ENCODE data around the gene PSRC1. TPM values are rescaled to one million over a fixed set of nuclear protein-coding genes. Genes with fewer than 3 reads are reported as not detected.
A peak's percentile ranks its signal among the peaks of the same experiment; 100 is the strongest.

PSRC1 gene
- total RNA-seq, 8 experiments from 2014 or later, result 7.0 to 118 (median 12.9) TPM

GRCh38 chr1:109267743-109268300 is 15.1 kb downstream of the PSRC1 start:
- no peak for ATAC-seq (replicated peaks in 6 of 8)
- H3K27ac ChIP-seq, result no peak overlapping the region
- H3K4me3 ChIP-seq, result no peak overlapping the region
- 87 to 100% (median 96%) methylated on average over 3 to 17 of the region's 17 CpGs; no CpG with 5 or more reads in 3 of the 10 experiments for WGBS, 10 experiments
- in situ Hi-C loops (cut with MboI; ENCODE audit: low pct_unique_long_range_greater_than_20kb in 2 of 9, low sequenced_read_pairs in 9 of 9, unreplicated experiment in 9 of 9), result loop anchor here in 2 of 9 experiments (25.0 kb wide), 1 partner anchor 119 kb away; the partner anchor contains the start of gene SORT1 (in 2 of the 2)
- peaks cover 0 to 7% of the 10 kb centered on the region in 2 donors for H3K4me1 ChIP-seq (replicated peaks in 1 of 2)

- H3K27ac ChIP-seq, result no peak overlapping the region
- in situ Hi-C loops (cut with MboI; ENCODE audit: low pct_unique_long_range_greater_than_20kb in 2 of 9, low sequenced_read_pairs in 9 of 9, unreplicated experiment in 9 of 9), result loop anchor here in 2 of 9 experiments (25.0 kb wide), 1 partner anchor 120 kb away; the partner anchor contains the start of gene SORT1 (in 2 of the 2)
- ATAC-seq (replicated peaks in 6 of 8), result no peak
- H3K4me3 ChIP-seq, result no peak overlapping the region
- H3K4me1 ChIP-seq (replicated peaks in 1 of 2), result peaks cover 0 to 7% of the 10 kb centered on the region in 2 donors
- 59 to 100% (median 92%) methylated on average over 3 to 11 of the region's 11 CpGs; no CpG with 5 or more reads in 4 of the 10 experiments for WGBS, 10 experiments
These were observed 16.0 kb downstream of the PSRC1 start for GRCh38 chr1:109266965-109267364.

GRCh38 chr1:109265741-109266330 is 17.1 kb downstream of the PSRC1 start:
- H3K27ac ChIP-seq, result no peak overlapping the region
- in situ Hi-C loops (cut with MboI; ENCODE audit: low pct_unique_long_range_greater_than_20kb in 2 of 9, low sequenced_read_pairs in 9 of 9, unreplicated experiment in 9 of 9), result loop anchor here in 2 of 9 experiments (25.0 kb wide), 1 partner anchor 121 kb away; the partner anchor contains the start of gene SORT1 (in 2 of the 2)
- 47 to 100% (median 93%) methylated on average over 1 to 9 of the region's 13 CpGs; no CpG with 5 or more reads in 5 of the 10 experiments for WGBS, 10 experiments
- no peak for ATAC-seq (replicated peaks in 6 of 8)
- H3K4me3 ChIP-seq, result no peak overlapping the region
- peaks cover 3 to 8% of the 10 kb centered on the region in 2 donors for H3K4me1 ChIP-seq (replicated peaks in 1 of 2)

- no peak for ATAC-seq (replicated peaks in 6 of 8)
- WGBS, 10 experiments, result 78 to 95% (median 88%) methylated on average over 2 to 4 of the region's 4 CpGs; no CpG with 5 or more reads in 7 of the 10 experiments
- peaks cover 11 to 16% of the 10 kb centered on the region in 2 donors for H3K4me1 ChIP-seq (replicated peaks in 1 of 2)
- no peak overlapping the region for H3K27ac ChIP-seq
- in situ Hi-C loops (cut with MboI; ENCODE audit: low pct_unique_long_range_greater_than_20kb in 2 of 9, low sequenced_read_pairs in 9 of 9, unreplicated experiment in 9 of 9), result loop anchor here in 2 of 9 experiments (25.0 kb wide), 1 partner anchor 122 kb away; the partner anchor contains the start of gene SORT1 (in 2 of the 2)
- H3K4me3 ChIP-seq, result no peak overlapping the region
These were observed 17.9 kb downstream of the PSRC1 start for GRCh38 chr1:109265016-109265415.

- H3K27ac ChIP-seq, result peak overlapping the region in 1 of 2 donors; percentile 14
- in situ Hi-C loops (cut with MboI; ENCODE audit: low pct_unique_long_range_greater_than_20kb in 2 of 9, low sequenced_read_pairs in 9 of 9, unreplicated experiment in 9 of 9), result loop anchor here in 2 of 9 experiments (25.0 kb wide), 1 partner anchor 123 kb away; the partner anchor contains the start of gene SORT1 (in 2 of the 2)
- WGBS, 10 experiments, result 20 to 90% (median 73%) methylated on average over 1 to 2 of the region's 9 CpGs; no CpG with 5 or more reads in 6 of the 10 experiments
- H3K4me1 ChIP-seq (replicated peaks in 1 of 2), result peaks cover 16 to 21% of the 10 kb centered on the region in 2 donors
- ATAC-seq (replicated peaks in 6 of 8), result no peak
- no peak overlapping the region for H3K4me3 ChIP-seq
These were observed 18.6 kb downstream of the PSRC1 start for GRCh38 chr1:109264379-109264755.

GRCh38 chr1:109263597-109264378 is 19.2 kb downstream of the PSRC1 start:
- no peak overlapping the region for H3K4me3 ChIP-seq
- in situ Hi-C loops (cut with MboI; ENCODE audit: low pct_unique_long_range_greater_than_20kb in 2 of 9, low sequenced_read_pairs in 9 of 9, unreplicated experiment in 9 of 9), result loop anchor here in 2 of 9 experiments (25.0 kb wide), 1 partner anchor 124 kb away; the partner anchor contains the start of gene SORT1 (in 2 of the 2)
- WGBS, 10 experiments, result 17 to 100% (median 54%) methylated on average over 1 to 8 of the region's 29 CpGs; no CpG with 5 or more reads in 5 of the 10 experiments
- peak; percentile 67 to 99 (median 83) for ATAC-seq (replicated peaks in 6 of 8)
- peak overlapping the region in 1 of 2 donors; percentile 40 for H3K27ac ChIP-seq
- peaks cover 22 to 26% of the 10 kb centered on the region in 2 donors for H3K4me1 ChIP-seq (replicated peaks in 1 of 2)

- 60 to 94% (median 89%) methylated on average over 2 to 6 of the region's 12 CpGs; no CpG with 5 or more reads in 7 of the 10 experiments for WGBS, 10 experiments
- ATAC-seq (replicated peaks in 6 of 8), result peak in 7 of 8 experiments; percentile 0 to 17 (median 4)
- peak overlapping the region in 1 of 2 donors; percentile 40 for H3K27ac ChIP-seq
- peaks cover 28 to 31% of the 10 kb centered on the region in 2 donors for H3K4me1 ChIP-seq (replicated peaks in 1 of 2)
- in situ Hi-C loops (cut with MboI; ENCODE audit: low pct_unique_long_range_greater_than_20kb in 2 of 9, low sequenced_read_pairs in 9 of 9, unreplicated experiment in 9 of 9), result loop anchor here in 2 of 9 experiments (25.0 kb wide), 1 partner anchor 124 kb away; the partner anchor contains the start of gene SORT1 (in 2 of the 2)
- no peak overlapping the region for H3K4me3 ChIP-seq
These were observed 19.7 kb downstream of the PSRC1 start for GRCh38 chr1:109263234-109263596.

GRCh38 chr1:109262231-109263055 is 20.5 kb downstream of the PSRC1 start:
- WGBS, 10 experiments, result 91 to 96% (median 93%) methylated on average over 8 to 15 of the region's 22 CpGs; no CpG with 5 or more reads in 7 of the 10 experiments
- no peak overlapping the region for H3K4me3 ChIP-seq
- H3K27ac ChIP-seq, result no peak overlapping the region
- in situ Hi-C loops (cut with MboI; ENCODE audit: low pct_unique_long_range_greater_than_20kb in 2 of 9, low sequenced_read_pairs in 9 of 9, unreplicated experiment in 9 of 9), result loop anchor here in 2 of 9 experiments (25.0 kb wide), 1 partner anchor 125 kb away; the partner anchor contains the start of gene SORT1 (in 2 of the 2)
- H3K4me1 ChIP-seq (replicated peaks in 1 of 2), result peaks cover 36 to 39% of the 10 kb centered on the region in 2 donors
- no peak for ATAC-seq (replicated peaks in 6 of 8)

- no peak for ATAC-seq (replicated peaks in 6 of 8)
- 60 to 100% (median 97%) methylated on average over 1 to 6 of the region's 6 CpGs; no CpG with 5 or more reads in 5 of the 10 experiments for WGBS, 10 experiments
- H3K27ac ChIP-seq, result no peak overlapping the region
- H3K4me1 ChIP-seq (replicated peaks in 1 of 2), result peaks cover 42 to 45% of the 10 kb centered on the region in 2 donors
- no peak overlapping the region for H3K4me3 ChIP-seq
- in situ Hi-C loops (cut with MboI; ENCODE audit: low pct_unique_long_range_greater_than_20kb in 2 of 9, low sequenced_read_pairs in 9 of 9, unreplicated experiment in 9 of 9), result loop anchor here in 2 of 9 experiments (25.0 kb wide), 1 partner anchor 126 kb away; the partner anchor contains the start of gene SORT1 (in 2 of the 2)
These were observed 21.4 kb downstream of the PSRC1 start for GRCh38 chr1:109261578-109261977.

GRCh38 chr1:109261006-109261405 is 21.9 kb downstream of the PSRC1 start:
- in situ Hi-C loops (cut with MboI; ENCODE audit: low pct_unique_long_range_greater_than_20kb in 2 of 9, low sequenced_read_pairs in 9 of 9, unreplicated experiment in 9 of 9), result loop anchor here in 2 of 9 experiments (25.0 kb wide), 1 partner anchor 126 kb away; the partner anchor contains the start of gene SORT1 (in 2 of the 2)
- 80 to 95% (median 83%) methylated on average over 1 to 9 of the region's 16 CpGs; no CpG with 5 or more reads in 7 of the 10 experiments for WGBS, 10 experiments
- Histone ChIP-seq H3K4me3 (no peak overlapping the region), H3K27ac (peak overlapping the region; percentile 90), H3K4me1 (replicated peaks in 1 of 2) (peaks cover 48 to 51% of the 10 kb centered on the region in 2 donors)
- ATAC-seq (replicated peaks in 6 of 8), result no peak

GRCh38 chr1:109259674-109260557 is 23.0 kb downstream of the PSRC1 start:
- peak in 5 of 8 experiments; percentile 19 to 38 (median 33) for ATAC-seq (replicated peaks in 6 of 8)
- Histone ChIP-seq H3K27ac (peak overlapping the region; percentile 90 to 95), H3K4me3 (no peak overlapping the region), H3K4me1 (replicated peaks in 1 of 2) (peaks cover 57 to 62% of the 10 kb centered on the region in 2 donors)
- WGBS, 10 experiments, result 23 to 100% (median 45%) methylated on average over 1 to 5 of the region's 7 CpGs; no CpG with 5 or more reads in 5 of the 10 experiments
- in situ Hi-C loops (cut with MboI; ENCODE audit: low pct_unique_long_range_greater_than_20kb in 2 of 9, low sequenced_read_pairs in 9 of 9, unreplicated experiment in 9 of 9), result loop anchor here in 2 of 9 experiments (25.0 kb wide), 1 partner anchor 127 kb away; the partner anchor contains the start of gene SORT1 (in 2 of the 2)
